HuH-7 (cell line): ENCODE measurements around the gene PTPN23.

Experiments used
- DNase-seq: peaks from one replicate; pipeline ENCODE4 v3.0.0; 2011; ENCODE audit warnings: low spot score

Gene PTPN23

DNA sequence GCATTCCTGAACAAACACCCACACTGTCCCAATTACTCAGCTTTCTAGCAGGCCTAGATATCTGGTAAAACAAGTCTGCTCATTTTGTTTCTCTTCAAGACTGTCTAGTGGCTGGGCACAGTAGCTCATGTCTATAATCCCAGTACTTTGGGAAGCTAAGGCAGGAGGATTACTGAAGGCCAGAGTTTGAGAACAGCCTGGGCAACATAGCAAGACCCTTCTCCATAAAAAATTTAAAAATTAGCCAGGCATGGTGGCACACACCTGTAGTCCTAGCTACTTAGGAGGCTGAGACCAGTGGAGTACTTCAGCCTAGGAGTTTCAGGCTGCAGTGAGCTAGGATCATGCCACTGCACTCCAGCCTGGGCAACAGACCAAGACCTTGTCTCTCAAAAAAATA lies 6.2 kb upstream of the PTPN23 start:
- DNase-seq = no peak

DNA sequence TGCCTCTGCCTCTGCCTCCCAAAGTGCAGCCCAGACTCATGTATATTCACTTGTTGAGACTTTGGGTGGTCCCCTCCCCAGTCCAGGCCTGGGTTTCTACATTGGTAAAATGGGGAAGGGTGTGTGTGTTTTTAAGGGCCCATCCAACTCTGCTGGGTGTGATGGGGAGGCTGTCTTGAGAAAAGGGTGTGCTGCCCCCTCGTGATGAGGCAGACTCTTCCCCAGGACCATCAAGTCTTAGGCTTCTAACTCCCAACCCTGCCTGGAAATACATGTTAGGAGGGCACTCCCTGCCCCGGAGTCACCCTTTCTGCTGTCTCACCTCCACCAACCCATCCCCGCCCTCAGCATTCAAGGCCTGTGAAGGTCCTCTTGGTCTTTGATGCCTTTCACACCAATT lies 4.4 kb upstream of the PTPN23 start:
- DNase-seq = no peak

- DNase-seq = no peak
These were observed 3.6 kb upstream of the PTPN23 start for GRCh38 chr3:47377186-47377585.

DNA sequence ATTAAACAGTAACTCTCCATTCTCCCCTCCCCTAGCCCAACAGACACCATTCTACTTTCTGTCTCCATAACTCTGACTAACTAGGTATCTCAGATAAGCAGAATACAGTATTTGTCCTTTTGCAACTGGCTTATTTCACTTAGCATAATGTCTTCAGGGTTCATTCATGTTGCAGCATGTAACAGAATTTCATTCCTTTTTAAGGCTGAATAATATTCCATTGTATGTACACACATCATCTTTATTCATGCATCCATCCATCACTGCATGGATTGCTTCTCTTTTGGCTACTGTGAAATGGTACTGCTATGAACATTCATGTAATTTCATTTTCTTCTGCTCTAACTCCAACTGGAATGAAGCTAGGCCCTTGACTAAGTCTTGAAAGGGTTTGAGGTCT lies 2.0 kb upstream of the PTPN23 start:
- no peak for DNase-seq

DNA sequence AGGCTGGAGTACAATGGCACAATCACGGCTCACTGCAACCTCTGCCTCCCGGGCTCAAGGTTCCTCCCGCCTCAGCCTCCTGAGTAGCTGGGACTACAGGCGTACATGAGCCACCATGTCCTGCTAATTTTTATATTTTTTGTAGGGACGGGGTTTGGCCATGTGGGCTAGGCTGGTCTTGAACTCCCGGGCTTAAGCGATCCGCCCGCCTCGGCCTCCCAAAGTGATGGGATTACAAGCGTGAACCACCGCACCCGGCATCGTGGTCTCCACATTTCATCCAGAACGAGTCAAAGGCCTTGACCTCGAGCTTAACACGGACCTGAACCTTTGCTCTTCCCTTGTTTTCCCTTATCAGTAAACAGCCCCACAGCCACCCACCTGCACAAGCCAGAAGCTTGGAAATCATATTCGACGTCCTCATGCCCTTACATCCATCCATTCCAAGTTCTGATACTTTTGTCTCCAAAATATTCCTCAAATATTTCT lies 1.4 kb upstream of the PTPN23 start:
- no peak for DNase-seq

DNA sequence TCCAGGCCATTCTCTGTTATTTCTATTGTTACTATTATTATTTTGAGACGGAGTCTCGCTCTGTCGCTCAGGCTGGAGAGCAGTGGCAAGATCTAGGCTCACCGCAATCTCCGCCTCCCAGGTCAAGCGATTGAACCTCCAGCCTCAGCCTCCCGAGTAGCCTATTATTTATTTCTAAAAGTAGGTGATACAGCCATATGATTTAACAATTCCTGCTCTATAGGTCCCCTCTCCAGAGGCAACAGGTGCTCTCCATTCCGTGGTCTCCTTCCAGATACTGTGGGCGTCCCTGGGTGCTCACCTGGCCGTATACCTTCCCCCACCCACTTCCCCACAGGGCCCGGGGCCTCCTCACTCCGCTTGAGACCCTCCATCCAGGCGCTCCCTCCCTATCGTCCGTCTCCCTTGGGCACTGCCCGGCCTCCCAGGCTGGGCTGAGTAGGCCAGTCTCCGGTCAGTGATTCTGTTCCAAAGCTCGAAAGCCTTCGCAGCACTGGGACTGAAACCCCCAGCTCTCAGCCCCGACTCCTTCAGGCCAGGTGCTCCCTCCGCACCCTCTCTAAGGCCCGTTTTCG lies 708 bp upstream of the PTPN23 start:
- DNase-seq = no peak

DNA sequence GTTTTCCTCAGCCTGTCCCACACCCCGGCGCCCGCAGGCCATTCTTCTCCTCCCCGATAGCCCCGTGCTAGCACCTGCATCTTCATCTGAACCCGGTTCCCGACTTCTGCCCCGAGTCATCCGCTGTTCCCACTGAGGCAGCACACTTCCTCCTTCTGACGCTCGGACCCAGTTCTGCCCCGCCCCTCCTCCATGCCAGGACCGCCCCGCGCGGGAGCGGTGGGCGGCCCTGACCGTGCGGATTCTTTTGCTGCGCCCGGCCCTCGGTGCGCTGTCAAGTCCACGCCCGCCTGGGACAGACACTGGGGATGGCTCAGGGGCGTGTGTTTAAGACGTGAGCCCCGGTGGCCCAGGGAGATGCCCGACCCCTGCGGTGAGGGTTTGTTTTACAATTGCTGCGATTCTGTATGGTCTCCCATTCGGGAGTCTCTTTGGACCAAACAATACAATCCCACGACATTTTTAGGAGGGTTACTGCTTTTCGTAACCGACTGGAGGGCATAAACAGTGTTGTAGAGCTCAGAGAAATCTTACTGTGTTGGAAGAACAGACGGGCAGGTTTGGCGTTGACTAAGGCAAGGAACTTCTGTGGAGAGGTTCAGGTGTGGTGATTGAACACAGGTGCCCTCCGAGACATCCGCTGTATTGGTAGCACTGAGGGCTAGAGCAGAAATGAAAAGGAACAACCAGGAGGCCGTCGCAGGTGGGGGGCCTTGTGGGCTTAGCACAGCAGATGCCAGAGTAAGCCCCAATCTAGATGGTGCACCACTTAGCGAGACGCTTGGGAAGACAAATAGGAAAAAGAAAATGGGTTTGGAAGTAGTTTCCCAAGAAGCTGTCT lies 716 bp downstream of the PTPN23 start:
- peak; percentile 83 for DNase-seq

- no peak for DNase-seq
These were observed 3.6 kb downstream of the PTPN23 start for GRCh38 chr3:47384425-47384824.

- DNase-seq = no peak
These were observed 4.2 kb downstream of the PTPN23 start for GRCh38 chr3:47385007-47385406.

DNA sequence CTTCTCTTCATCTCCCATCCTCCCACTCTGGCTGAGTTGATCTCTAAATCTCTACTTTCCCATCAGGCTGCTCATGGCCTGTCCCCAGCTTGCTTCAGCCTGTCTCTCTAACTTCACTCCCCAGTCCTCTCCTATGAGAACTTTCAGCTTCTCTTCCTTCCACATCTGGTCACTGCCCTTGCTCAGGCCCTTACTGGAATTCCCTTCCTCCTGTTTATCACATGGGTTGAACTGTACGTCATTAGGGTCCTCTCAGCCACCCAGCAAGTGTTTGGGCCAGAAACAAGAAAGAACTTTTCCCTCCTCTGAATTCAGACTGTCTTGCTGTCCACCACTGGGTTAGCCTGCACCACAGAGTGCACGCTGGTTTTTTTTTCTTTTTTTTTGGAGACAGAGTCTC lies 5.0 kb downstream of the PTPN23 start:
- DNase-seq = no peak

DNA sequence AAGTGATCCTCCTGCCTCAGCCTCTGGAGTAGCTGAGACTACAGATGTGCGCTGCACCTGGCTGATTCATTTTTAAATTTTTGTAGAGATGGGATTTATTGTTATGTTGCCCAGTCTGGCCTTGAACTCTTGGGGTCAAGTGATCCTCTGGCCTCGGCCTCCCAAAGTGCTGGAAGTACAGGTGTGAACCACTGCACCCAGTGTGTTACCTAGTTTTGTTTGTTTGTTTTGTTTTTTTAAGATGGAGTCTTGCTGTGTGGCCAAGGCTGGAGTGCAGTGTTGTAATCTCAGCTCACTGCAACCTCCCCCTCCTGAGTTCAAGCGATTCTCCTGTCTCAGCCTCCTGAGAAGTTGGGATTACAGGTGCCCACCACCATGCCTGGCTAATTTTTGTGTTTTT lies 12.1 kb downstream of the PTPN23 start:
- no peak for DNase-seq

GRCh38 chr3:47394140-47394870 lies 13.5 kb downstream of the PTPN23 start:
- DNase-seq = no peak

DNA sequence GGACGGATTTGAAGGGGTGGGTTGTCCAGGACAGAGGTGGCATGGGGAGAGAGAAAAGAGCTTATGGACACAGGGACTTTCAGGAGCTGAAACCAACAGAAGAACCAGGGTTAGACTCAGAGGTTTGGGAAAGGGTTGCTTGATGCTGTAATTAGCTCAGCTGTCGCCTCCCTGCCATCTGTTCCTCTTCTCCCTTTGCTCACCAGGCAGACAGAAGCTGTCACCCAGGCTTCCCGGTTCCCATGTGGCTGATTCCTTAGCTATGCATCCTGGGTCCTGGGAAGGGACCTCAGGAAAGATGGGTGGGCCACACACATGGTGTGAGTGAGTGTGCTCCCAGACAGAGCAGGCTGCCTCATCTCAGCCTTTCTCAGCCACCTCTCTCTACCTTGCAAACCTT lies 14.1 kb downstream of the PTPN23 start:
- DNase-seq = no peak

DNA sequence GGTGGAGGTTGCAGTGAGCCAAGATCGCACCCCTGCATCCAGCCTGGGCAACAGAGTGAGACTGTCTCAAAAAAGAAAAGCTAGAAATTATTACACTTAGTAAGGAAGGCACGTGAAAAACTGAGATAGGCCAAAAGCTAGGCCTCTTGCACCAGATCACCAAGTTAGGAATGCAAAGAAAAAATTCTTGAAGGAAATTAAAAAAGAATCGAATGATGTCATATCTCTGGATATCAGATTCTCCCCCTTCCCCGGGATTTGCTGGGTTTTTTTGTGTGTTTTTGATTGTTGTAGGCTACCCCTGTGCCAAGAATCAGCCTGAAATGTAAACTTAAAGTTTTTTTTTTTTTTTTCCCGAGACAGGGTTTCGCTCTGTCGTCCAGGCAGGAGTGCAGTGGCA lies 17.4 kb downstream of the PTPN23 start:
- DNase-seq = no peak

DNA sequence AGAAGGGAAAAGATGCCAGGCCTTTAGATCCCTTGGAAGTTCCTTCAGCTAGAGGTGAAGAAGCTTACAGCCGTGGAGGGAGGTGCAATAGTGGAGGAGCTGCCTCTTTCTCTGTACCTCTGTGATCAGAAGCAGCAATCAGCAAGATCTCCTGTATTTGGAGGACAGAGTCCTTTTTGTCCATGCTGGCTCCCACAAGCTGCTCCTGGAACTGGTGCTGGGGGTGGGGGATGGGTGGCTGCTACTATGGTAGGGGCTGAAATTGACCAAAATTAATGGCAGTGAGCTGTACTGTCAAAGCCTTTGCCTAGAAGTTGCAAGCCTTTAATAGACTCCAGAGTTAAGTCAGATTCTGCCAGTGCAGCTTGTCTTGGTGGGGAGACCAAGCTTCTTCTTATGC lies 18.2 kb downstream of the PTPN23 start:
- DNase-seq = no peak

DNA sequence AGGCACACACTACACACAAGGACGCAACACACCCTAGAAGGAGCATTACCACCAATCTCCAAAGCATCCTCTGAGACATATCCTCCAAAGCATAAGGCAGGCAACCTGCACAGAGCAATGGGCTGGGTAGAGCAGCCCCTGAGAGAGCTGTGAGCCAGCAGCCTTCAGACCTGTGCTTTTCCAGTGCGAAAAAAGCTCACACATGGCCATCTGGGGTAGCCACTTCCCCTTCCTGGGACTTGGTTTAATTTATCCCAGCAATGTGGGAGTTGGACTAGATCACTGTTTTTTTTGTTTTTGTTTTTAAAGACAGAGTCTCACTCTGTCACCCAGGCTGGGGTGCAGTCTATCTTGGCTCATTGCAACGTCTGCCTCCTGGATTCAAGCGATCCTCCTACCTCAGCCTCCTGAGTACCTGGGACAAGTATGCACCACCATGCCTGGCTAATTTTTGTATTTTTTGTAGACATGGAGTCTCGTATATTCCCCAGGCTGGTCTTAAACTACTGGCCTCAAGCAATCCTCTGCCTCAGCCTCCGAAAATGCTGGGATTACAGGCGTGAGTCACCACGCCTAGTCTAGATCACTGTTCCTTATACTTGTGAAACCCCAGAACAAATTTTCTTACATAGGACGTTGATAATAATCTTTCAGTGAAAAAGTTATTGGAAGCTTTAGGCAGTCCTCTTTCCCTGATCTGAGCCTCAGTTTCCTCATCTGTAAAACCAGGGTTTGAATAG lies 18.9 kb downstream of the PTPN23 start:
- DNase-seq = no peak

- DNase-seq = no peak
These were observed 23.6 kb downstream of the PTPN23 start for GRCh38 chr3:47404431-47404876.

GRCh38 chr3:47404955-47405790 lies 24.4 kb downstream of the PTPN23 start:
- DNase-seq = no peak

- no peak for DNase-seq
These were observed 25.3 kb downstream of the PTPN23 start for GRCh38 chr3:47405820-47406761.

- DNase-seq = no peak
These were observed 25.9 kb downstream of the PTPN23 start for GRCh38 chr3:47406762-47407149.
